Neuronal stem cell (in vitro differentiated cells): Measurements from ENCODE around the gene SENP6.

Experiments used
- DNase-seq: peaks from one replicate; pipeline ENCODE4 v3.0.0-alpha.2; 2013; ENCODE audit warnings: low spot score
- H2AFZ ChIP-seq: one replicate; pipeline ENCODE4 v1.6.1; 2013; ENCODE audit warnings: mild to moderate bottlenecking, low read length, inconsistent platforms
- H2AK5ac ChIP-seq: 2 replicates; pipeline ENCODE4 v1.6.1; 2013; ENCODE audit warnings: low read depth, mild to moderate bottlenecking, inconsistent platforms, low read length, moderate library complexity, mixed read lengths
- H2BK120ac ChIP-seq: 2 replicates; pipeline ENCODE4 v1.6.1; 2013; ENCODE audit warnings: low read depth, mild to moderate bottlenecking, inconsistent platforms, low read length, moderate library complexity, mixed read lengths
- H2BK12ac ChIP-seq: one replicate; pipeline ENCODE4 v1.6.1; 2013; ENCODE audit warnings: low read length, inconsistent platforms
- H2BK15ac ChIP-seq: 2 replicates; pipeline ENCODE4 v1.6.1; 2013; ENCODE audit warnings: mild to moderate bottlenecking, low read length, inconsistent platforms, mixed read lengths
- H2BK5ac ChIP-seq: one replicate; pipeline ENCODE4 v1.6.1; 2013; ENCODE audit warnings: inconsistent platforms, mild to moderate bottlenecking, low read length, moderate library complexity
- H3K14ac ChIP-seq: one replicate; pipeline ENCODE4 v1.6.1; 2013; ENCODE audit warnings: low read length, inconsistent platforms
- H3K18ac ChIP-seq: 2 replicates; pipeline ENCODE4 v1.6.1; 2013; ENCODE audit warnings: low read length, inconsistent platforms
- H3K23ac ChIP-seq: 2 replicates; pipeline ENCODE4 v1.6.1; 2013; ENCODE audit warnings: low read depth, mild to moderate bottlenecking, mixed read lengths, low read length, inconsistent platforms; ENCODE audit not compliant: poor library complexity
- H3K27ac ChIP-seq: replicated peaks from 3 replicates; pipeline ENCODE4 v1.5.1; 2013; ENCODE audit warnings: low read length, inconsistent platforms
- H3K27me3 ChIP-seq, 3 experiments: 2 replicates each; pipeline ENCODE4 v1.6.1; 2013; ENCODE audit warnings: low read length in 3 of 3, mild to moderate bottlenecking in 2 of 3, inconsistent platforms in 1 of 3, low read depth in 1 of 3, mixed read lengths in 1 of 3, moderate library complexity in 1 of 3; ENCODE audit not compliant: control insufficient read depth in 3 of 3, insufficient read depth in 3 of 3
- H3K36me3 ChIP-seq, 2 donors: replicated peaks in 1 of 2; 2 replicates each; pipeline ENCODE4 v1.6.1; 2013; ENCODE audit warnings: low read length in 2 of 2; ENCODE audit not compliant: control insufficient read depth in 2 of 2, insufficient read depth in 2 of 2
- H3K4ac ChIP-seq: 2 replicates; pipeline ENCODE4 v1.6.1; 2013; ENCODE audit warnings: inconsistent platforms, mild to moderate bottlenecking, low read length, moderate library complexity
- H3K4me1 ChIP-seq, 2 donors: 1 replicate in 1 of 2; 2 replicates in 1 of 2; pipeline ENCODE4 v1.6.1; 2013; ENCODE audit warnings: low read length in 2 of 2, low read depth in 1 of 2; ENCODE audit not compliant: control insufficient read depth in 2 of 2, insufficient read depth in 1 of 2
- H3K4me2 ChIP-seq: one replicate; pipeline ENCODE4 v1.6.1; 2013; ENCODE audit warnings: mild to moderate bottlenecking, low read length, inconsistent platforms; ENCODE audit not compliant: insufficient read depth, poor library complexity, severe bottlenecking
- H3K4me3 ChIP-seq, 2 donors: 2 replicates each; pipeline ENCODE4 v1.5.1; 2013; ENCODE audit warnings: low read length in 2 of 2, mild to moderate bottlenecking in 2 of 2, inconsistent platforms in 1 of 2, moderate library complexity in 1 of 2
- H3K79me1 ChIP-seq: one replicate; pipeline ENCODE4 v1.6.1; 2013; ENCODE audit warnings: low read depth, mild to moderate bottlenecking, inconsistent platforms, low read length, moderate library complexity
- H3K9ac ChIP-seq: one replicate; pipeline ENCODE4 v1.6.1; 2013; ENCODE audit warnings: mild to moderate bottlenecking, low read depth, low read length, inconsistent platforms; ENCODE audit not compliant: poor library complexity
- H3K9me3 ChIP-seq, 2 donors: replicated peaks in 1 of 2; 2 replicates each; pipeline versions ENCODE3 to v1.6.1; 2013; ENCODE audit warnings: low read length in 2 of 2, mild to moderate bottlenecking in 2 of 2, inconsistent platforms in 1 of 2, low read depth in 1 of 2, mixed read lengths in 1 of 2, moderate library complexity in 1 of 2; ENCODE audit not compliant: control insufficient read depth in 2 of 2, insufficient read depth in 1 of 2
- H4K8ac ChIP-seq: one replicate; pipeline ENCODE4 v1.6.1; 2013; ENCODE audit warnings: low read depth, mild to moderate bottlenecking, inconsistent platforms, low read length, moderate library complexity
- H4K91ac ChIP-seq: one replicate; pipeline ENCODE4 v1.6.1; 2013; ENCODE audit warnings: low read length, low read depth, mild to moderate bottlenecking, inconsistent platforms; ENCODE audit not compliant: poor library complexity
- WGBS, 2 donors: extraction: QIAGEN DNeasy Blood & Tissue Kit; methylation state at CpG; one replicate each; pipeline ENCODE4 v1.1.7; 2013; ENCODE audit warnings: missing lambda C conversion rate in 2 of 2, mixed read lengths in 1 of 2; ENCODE audit not compliant: insufficient read length in 2 of 2, insufficient replicate concordance in 1 of 2; ENCODE audit errors: extremely low coverage in 2 of 2; 5-methylcytosine and 5-hydroxymethylcytosine counted together

SENP6 gene

DNA sequence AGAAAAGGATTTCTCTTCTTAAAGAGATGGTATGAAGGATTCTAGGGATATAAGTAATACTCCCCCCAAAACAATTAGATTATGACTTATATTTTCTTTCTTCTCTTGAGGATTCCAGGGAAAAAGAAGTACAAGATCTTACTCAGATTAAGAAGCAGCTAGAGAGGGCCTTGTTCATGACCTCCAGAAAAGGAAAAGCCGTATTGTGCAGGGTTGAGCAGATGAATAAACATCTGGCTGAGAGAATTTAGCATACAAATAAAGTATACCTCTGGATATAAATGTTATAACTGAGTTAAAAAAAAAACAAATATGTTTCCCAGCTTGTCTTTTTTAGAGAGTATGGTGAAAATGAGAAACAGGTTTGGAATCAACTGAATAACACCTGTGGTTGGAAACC is 158.6 kb downstream of the SENP6 start:
- no peak overlapping the region for H2BK12ac ChIP-seq
- H3K9ac ChIP-seq, result no peak overlapping the region
- H2BK15ac ChIP-seq, result no peak overlapping the region
- H4K91ac ChIP-seq, result no peak overlapping the region
- no peaks in the 10 kb centered on the region for H3K27me3 ChIP-seq
- no CpG with 5 or more reads among the region's 1 CpG for WGBS, 2 donors
- no peaks in the 10 kb centered on the region for H3K79me1 ChIP-seq
- no peak for DNase-seq
- H3K4me2 ChIP-seq, result no peak overlapping the region
- no peak overlapping the region for H3K18ac ChIP-seq
- no peak overlapping the region for H3K14ac ChIP-seq
- no peak overlapping the region for H2AFZ ChIP-seq
- no peak overlapping the region for H2BK120ac ChIP-seq
- no peak overlapping the region for H3K4ac ChIP-seq
- no peak overlapping the region for H3K27ac ChIP-seq
- H3K4me3 ChIP-seq, result no peak overlapping the region
- no peak overlapping the region for H3K23ac ChIP-seq
- no peak overlapping the region for H2AK5ac ChIP-seq
- H3K4me1 ChIP-seq, result peaks cover 2% of the 10 kb centered on the region in 2 donors
- no peaks in the 10 kb centered on the region for H3K9me3 ChIP-seq
- H3K36me3 ChIP-seq, result peaks cover 0 to 2% of the 10 kb centered on the region in 2 donors
- no peak overlapping the region for H4K8ac ChIP-seq
- H2BK5ac ChIP-seq, result no peak overlapping the region

DNA sequence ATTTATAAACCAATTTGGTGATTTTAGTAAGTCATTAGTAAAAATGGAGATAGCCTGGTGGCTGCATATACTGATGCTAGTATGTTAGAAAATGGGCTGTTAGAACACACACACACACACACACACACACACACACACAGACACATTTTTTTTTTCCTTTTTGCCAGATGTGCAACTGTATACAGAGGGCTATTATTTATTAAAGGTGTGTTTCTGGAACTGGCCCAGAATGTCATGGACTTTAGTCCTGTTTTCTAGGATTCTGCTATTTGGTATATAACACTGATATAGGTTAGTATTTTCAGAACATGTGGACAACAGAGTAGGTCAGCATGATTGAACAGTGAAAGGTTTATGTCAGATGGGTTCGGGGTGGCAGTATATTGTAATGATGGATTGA is 159.8 kb downstream of the SENP6 start:
- H3K79me1 ChIP-seq, result peaks cover 2% of the 10 kb centered on the region
- no peak overlapping the region for H4K8ac ChIP-seq
- H2BK120ac ChIP-seq, result no peak overlapping the region
- H3K23ac ChIP-seq, result no peak overlapping the region
- no peaks in the 10 kb centered on the region for H3K27me3 ChIP-seq
- no peak overlapping the region for H3K27ac ChIP-seq
- no peak overlapping the region for H2BK5ac ChIP-seq
- no peaks in the 10 kb centered on the region for H3K9me3 ChIP-seq
- no peak overlapping the region for H2AFZ ChIP-seq
- no peak overlapping the region for H2AK5ac ChIP-seq
- H2BK15ac ChIP-seq, result no peak overlapping the region
- H2BK12ac ChIP-seq, result no peak overlapping the region
- no peak overlapping the region for H3K9ac ChIP-seq
- H3K4me1 ChIP-seq, result peaks cover 2% of the 10 kb centered on the region in 2 donors
- H3K18ac ChIP-seq, result no peak overlapping the region
- H3K14ac ChIP-seq, result no peak overlapping the region
- DNase-seq, result no peak
- no peak overlapping the region for H3K4ac ChIP-seq
- no peak overlapping the region for H4K91ac ChIP-seq
- no peak overlapping the region for H3K4me3 ChIP-seq
- peaks cover 0 to 2% of the 10 kb centered on the region in 2 donors for H3K36me3 ChIP-seq
- no CpG with 5 or more reads among the region's 1 CpG for WGBS, 2 donors
- H3K4me2 ChIP-seq, result no peak overlapping the region

DNA sequence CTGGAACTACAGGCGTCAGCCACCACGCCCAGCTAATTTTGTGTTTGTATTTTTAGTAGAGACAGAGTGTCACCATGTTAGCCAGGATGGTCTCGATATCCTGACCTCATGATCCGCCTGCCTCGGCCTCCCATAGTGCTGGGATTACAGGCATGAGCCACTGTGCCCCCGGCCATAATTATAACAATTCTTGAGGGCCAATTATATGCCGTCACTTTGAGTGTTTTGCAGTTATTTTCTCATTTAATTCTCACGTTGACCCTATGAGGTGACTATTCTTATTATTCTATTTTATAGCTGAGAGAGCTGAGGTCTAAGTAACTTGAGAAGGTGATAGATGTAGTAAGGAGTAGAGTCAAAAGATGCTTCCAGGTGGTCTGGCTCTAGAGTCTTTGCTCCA is 160.4 kb downstream of the SENP6 start:
- DNase-seq, result no peak
- Histone ChIP-seq H3K4me3 (no peak overlapping the region), H3K4me2 (no peak overlapping the region), H2BK5ac (no peak overlapping the region), H3K36me3 (peaks cover 0 to 2% of the 10 kb centered on the region in 2 donors), H2AK5ac (no peak overlapping the region), H3K18ac (no peak overlapping the region), H4K91ac (no peak overlapping the region), H3K9ac (no peak overlapping the region), H2BK120ac (no peak overlapping the region), H3K14ac (no peak overlapping the region), H3K4ac (no peak overlapping the region), H3K79me1 (peaks cover 2% of the 10 kb centered on the region), H4K8ac (no peak overlapping the region), H2AFZ (no peak overlapping the region), H3K23ac (no peak overlapping the region), H3K27ac (no peak overlapping the region), H3K4me1 (peaks cover 2% of the 10 kb centered on the region in 2 donors), H2BK12ac (no peak overlapping the region), H3K27me3 (no peaks in the 10 kb centered on the region), H2BK15ac (no peak overlapping the region), H3K9me3 (no peaks in the 10 kb centered on the region)
- WGBS, 2 donors, result no CpG with 5 or more reads among the region's 8 CpGs

DNA sequence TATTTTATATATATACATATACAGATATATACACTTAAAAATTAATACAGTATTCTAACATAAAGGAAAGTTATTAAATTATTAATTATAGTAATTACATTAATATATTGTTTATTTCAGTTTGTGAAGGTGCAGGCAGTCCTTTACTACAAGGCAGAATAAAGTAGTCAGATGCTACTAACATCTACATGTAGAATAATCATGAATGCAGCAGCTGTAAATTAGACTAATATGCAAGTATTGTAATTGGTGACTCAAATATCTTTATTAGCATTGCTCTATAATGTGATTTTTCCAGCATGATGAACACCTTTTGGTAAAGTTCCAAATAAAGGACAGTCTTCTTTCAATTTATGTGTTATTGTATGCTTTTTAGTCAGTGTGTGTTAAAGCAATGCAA is 164.7 kb downstream of the SENP6 start:
- no peak overlapping the region for H4K91ac ChIP-seq
- no peak overlapping the region for H2AK5ac ChIP-seq
- no peak overlapping the region for H2BK120ac ChIP-seq
- peaks cover 0 to 2% of the 10 kb centered on the region in 2 donors for H3K36me3 ChIP-seq
- no peak overlapping the region for H3K4me2 ChIP-seq
- peaks cover 0 to 2% of the 10 kb centered on the region in 2 donors for H3K4me1 ChIP-seq
- H3K79me1 ChIP-seq, result peaks cover 2% of the 10 kb centered on the region
- H3K4ac ChIP-seq, result no peak overlapping the region
- H3K27ac ChIP-seq, result no peak overlapping the region
- H2BK5ac ChIP-seq, result no peak overlapping the region
- no peak overlapping the region for H3K9ac ChIP-seq
- H3K27me3 ChIP-seq, result no peaks in the 10 kb centered on the region
- H2BK12ac ChIP-seq, result no peak overlapping the region
- no peak overlapping the region for H3K23ac ChIP-seq
- no peak overlapping the region for H2AFZ ChIP-seq
- no peak for DNase-seq
- H3K18ac ChIP-seq, result no peak overlapping the region
- no peak overlapping the region for H3K14ac ChIP-seq
- H3K4me3 ChIP-seq, result no peak overlapping the region
- no peak overlapping the region for H2BK15ac ChIP-seq
- H4K8ac ChIP-seq, result no peak overlapping the region
- H3K9me3 ChIP-seq, result no peaks in the 10 kb centered on the region
